ENCODE measurements around the gene UBR3.
"Not testable (repeated sequence)": the region's sequence is repeated elsewhere in the genome, so short reads cannot be mapped to it uniquely, and the experiment has no call there.

Gene UBR3

DNA sequence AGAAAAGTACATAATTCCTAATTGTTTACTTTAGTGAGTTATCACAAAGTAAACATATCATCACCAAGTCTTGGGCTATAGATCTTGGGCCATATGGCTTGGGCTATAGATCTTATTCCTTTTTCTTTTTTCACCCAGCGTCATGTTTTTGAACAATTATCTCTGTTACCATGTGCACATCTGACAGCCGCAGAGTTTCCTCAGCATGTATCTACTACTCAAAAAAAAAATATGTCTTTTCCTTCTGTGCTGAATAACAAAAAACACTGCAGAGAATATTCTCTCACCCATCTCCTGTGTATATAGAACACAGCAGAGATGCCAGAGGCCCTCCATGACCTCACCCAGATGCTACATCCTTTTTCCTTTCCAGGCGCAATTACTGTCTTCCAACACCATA is 274.5 kb downstream of the UBR3 start:
- Histone ChIP-seq H3K4me1 (ENCODE audit: control insufficient read depth in 1 of 2, insufficient read depth in 1 of 2, low read depth in 1 of 2, low read length in 1 of 2) (no peaks in the 10 kb centered on the region), H3K36me3 (no peaks in the 10 kb centered on the region), H3K4me3 (ENCODE audit: low read depth in 1 of 2, low read length in 1 of 2) (no peak overlapping the region), H3K27me3 (no peaks in the 10 kb centered on the region), H3K27ac (no peak overlapping the region), H3K9me3 (no peaks in the 10 kb centered on the region)
- TF ChIP-seq, protein P1, sequence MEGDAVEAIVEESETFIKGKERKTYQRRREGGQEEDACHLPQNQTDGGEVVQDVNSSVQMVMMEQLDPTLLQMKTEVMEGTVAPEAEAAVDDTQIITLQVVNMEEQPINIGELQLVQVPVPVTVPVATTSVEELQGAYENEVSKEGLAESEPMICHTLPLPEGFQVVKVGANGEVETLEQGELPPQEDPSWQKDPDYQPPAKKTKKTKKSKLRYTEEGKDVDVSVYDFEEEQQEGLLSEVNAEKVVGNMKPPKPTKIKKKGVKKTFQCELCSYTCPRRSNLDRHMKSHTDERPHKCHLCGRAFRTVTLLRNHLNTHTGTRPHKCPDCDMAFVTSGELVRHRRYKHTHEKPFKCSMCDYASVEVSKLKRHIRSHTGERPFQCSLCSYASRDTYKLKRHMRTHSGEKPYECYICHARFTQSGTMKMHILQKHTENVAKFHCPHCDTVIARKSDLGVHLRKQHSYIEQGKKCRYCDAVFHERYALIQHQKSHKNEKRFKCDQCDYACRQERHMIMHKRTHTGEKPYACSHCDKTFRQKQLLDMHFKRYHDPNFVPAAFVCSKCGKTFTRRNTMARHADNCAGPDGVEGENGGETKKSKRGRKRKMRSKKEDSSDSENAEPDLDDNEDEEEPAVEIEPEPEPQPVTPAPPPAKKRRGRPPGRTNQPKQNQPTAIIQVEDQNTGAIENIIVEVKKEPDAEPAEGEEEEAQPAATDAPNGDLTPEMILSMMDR (IDR thresholded peaks at IDR 0.05): no peak

DNA sequence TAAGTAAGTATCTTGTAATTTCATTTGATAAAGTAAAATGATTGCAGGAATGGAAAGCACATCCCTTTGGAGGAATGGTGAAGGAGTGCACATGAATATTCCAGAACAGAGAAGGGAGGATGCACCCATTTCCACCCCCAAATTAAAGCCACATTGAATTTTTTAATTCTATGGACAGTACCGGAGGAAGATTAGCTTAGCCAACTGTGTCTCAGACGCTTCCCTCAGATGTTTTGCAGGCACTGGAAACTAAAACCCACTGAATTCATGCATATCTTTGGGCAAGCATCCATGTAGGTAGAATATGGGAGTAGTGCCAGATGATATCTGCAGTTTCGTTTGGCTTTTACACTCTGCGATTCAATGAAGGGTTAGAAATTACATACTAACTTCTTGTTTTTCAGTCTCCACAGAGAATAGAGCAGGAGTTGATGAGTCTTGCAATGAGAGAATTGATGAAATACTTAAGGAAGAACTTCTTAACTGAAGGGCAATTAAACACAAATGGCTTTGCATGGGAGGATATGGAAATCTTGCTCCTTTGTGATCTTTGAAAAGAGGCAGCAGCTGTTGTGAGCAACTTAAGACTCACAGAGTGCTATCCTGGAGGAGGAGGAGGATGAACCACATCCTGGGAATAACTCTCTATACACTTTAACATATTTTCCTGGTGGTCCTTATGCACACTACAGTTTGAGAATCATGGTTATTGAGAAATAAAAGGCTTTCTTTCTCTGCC is 279.0 kb downstream of the UBR3 start:
- H3K4me1 ChIP-seq (ENCODE audit: control insufficient read depth in 1 of 2, insufficient read depth in 1 of 2, low read depth in 1 of 2, low read length in 1 of 2): no peaks in the 10 kb centered on the region
- no peak overlapping the region for H3K4me3 ChIP-seq (ENCODE audit: low read depth in 1 of 2, low read length in 1 of 2)
- TF ChIP-seq, protein P1 (IDR thresholded peaks at IDR 0.05): no peak
- no peak overlapping the region for H3K27ac ChIP-seq
- no peaks in the 10 kb centered on the region for H3K36me3 ChIP-seq
- no peaks in the 10 kb centered on the region for H3K27me3 ChIP-seq
- H3K9me3 ChIP-seq: no peaks in the 10 kb centered on the region

DNA sequence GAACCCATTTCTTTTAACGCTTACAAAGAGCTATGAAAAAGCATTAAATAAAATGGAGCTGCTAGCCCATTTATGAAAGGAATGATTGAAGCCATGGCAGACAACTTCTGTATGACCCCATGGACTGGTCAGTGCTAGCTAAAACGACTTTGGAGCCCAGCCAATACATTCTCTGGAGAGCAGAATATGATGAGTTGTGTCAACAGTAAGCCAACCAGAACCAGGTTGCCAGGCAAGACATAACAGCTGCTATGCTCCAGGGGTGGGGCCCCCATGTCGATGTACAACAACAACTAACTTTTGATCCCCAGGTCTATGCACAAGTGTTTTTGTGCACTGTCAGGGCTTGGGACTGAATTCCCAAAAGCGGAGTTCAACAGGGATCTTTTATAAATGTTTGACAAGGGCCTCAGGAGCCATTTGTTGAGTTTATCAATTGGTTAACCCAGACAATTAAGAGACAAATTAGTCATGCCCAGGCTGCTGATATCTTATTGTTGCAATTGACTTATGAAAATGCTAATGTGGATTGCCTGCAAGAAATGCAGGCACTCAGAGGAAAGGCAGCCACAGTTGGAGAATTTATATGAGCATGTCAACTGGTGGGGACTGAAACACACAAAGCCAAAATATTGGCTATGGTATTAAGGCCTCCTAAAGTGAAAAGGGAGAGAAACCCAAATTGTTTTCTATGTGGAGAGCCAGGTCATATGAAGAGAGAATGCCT is 286.1 kb downstream of the UBR3 start:
- Histone ChIP-seq H3K36me3 (no peaks in the 10 kb centered on the region), H3K27ac (no peak overlapping the region), H3K9me3 (no peaks in the 10 kb centered on the region), H3K4me3 (ENCODE audit: low read depth in 1 of 2, low read length in 1 of 2) (no peak overlapping the region), H3K27me3 (no peaks in the 10 kb centered on the region), H3K4me1 (ENCODE audit: control insufficient read depth in 1 of 2, insufficient read depth in 1 of 2, low read depth in 1 of 2, low read length in 1 of 2) (no peaks in the 10 kb centered on the region)
- TF ChIP-seq, protein P1 (IDR thresholded peaks at IDR 0.05): no peak

DNA sequence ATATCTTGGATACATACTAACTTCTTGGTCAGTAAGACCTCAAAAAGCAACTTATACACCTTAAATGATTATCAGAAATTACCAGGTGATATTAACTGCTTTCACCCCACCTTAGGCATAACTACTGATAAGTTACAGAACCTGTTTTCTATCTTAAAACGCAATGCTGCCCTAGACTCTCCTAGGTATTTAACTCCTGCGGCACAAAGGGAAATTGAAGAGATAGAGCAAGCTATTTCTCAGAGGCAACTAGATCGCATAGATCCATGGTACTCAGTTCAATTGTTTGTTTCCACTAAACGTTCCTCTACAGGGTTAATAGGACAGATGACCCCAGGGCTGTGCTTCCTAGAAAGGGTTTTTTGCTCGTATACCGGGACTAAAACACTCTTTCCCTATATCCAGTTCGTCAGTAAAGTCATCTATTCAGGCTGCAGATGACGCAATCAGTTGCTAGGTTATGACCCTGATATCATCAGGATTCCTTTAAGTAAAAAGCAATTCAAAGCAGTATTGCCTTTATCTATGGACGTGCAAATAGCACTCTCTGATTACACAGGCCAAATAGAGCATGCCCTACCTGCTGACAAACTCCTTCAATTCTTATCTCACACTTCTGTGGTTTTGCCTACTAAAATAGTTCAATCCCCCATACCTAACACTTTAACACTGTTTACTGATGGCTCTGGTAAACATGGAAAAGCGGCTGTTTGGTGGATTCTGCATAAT is 288.4 kb downstream of the UBR3 start:
- Histone ChIP-seq H3K36me3 (no peaks in the 10 kb centered on the region), H3K27ac (no peak overlapping the region), H3K4me3 (ENCODE audit: low read depth in 1 of 2, low read length in 1 of 2) (no peak overlapping the region), H3K27me3 (no peaks in the 10 kb centered on the region), H3K4me1 (ENCODE audit: control insufficient read depth in 1 of 2, insufficient read depth in 1 of 2, low read depth in 1 of 2, low read length in 1 of 2) (no peaks in the 10 kb centered on the region), H3K9me3 (no peaks in the 10 kb centered on the region)
- TF ChIP-seq, protein P1 (IDR thresholded peaks at IDR 0.05): no peak

DNA sequence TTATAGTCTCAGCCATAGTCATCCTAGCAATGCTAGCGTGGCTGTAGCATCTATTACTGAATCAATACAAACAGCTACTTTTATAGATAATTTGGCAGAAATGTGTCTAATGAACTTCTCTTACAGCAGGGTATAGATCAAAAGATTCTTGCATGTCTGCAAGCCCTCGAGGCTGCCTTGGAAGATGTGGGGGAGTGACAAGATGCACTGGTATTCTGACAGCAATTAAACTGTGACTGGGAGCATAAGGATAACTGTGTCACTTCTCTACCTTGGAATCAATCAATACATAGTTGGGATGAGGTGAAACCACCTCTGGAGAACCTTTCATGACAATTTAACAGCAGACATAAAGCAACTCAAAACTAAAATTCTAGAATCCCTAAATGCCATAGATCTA is 291.4 kb downstream of the UBR3 start:
- no peaks in the 10 kb centered on the region for H3K36me3 ChIP-seq
- no peak overlapping the region for H3K4me3 ChIP-seq (ENCODE audit: low read depth in 1 of 2, low read length in 1 of 2)
- H3K9me3 ChIP-seq: no peaks in the 10 kb centered on the region
- TF ChIP-seq, protein P1 (IDR thresholded peaks at IDR 0.05): no peak
- H3K27me3 ChIP-seq: no peaks in the 10 kb centered on the region
- H3K27ac ChIP-seq: no peak overlapping the region
- H3K4me1 ChIP-seq (ENCODE audit: control insufficient read depth in 1 of 2, insufficient read depth in 1 of 2, low read depth in 1 of 2, low read length in 1 of 2): no peaks in the 10 kb centered on the region

DNA sequence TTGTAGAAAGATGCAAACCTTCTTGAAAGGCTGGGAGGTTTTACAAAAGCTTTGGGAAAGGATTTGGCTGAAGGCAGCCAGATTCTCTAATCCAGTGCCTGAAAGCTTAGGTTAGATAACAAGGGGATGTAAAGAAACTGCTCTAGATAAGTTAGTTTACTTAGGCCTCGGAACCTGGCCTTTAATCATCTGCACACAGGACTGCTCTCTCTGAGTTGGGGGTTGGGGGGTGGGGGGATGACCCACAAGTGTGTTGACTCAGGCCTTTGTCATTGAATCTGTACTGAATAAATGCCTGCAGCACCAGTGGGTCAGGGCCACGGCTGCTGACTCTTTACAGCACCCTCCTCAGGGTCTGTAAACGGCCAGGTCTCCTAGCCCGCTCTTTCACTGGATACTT is 292.1 kb downstream of the UBR3 start:
- not testable (repeated sequence) for H3K27me3 ChIP-seq; H3K9me3 ChIP-seq; H3K4me1 ChIP-seq (ENCODE audit: control insufficient read depth in 1 of 2, insufficient read depth in 1 of 2, low read depth in 1 of 2, low read length in 1 of 2); H3K27ac ChIP-seq; H3K36me3 ChIP-seq; H3K4me3 ChIP-seq (ENCODE audit: low read depth in 1 of 2, low read length in 1 of 2)

Data from neutrophil (primary cell).